DMS114 treated with DMSO at 0.1 percent for 48 hours (cell line): ENCODE measurements around the gene GUCD1.

ENCODE experiments used
- DNase-seq: peaks from one replicate; lab custom pipeline; 2025; ENCODE audit not compliant: unreplicated experiment; lab: John Stamatoyannopoulos, UW

GUCD1 gene

GRCh38 chr22:24504540-24504939 is 50.4 kb downstream of the GUCD1 start:
- no peak for DNase-seq

GRCh38 chr22:24503843-24504338 is 51.0 kb downstream of the GUCD1 start:
- DNase-seq, result no peak

GRCh38 chr22:24503137-24503842 is 51.6 kb downstream of the GUCD1 start:
- DNase-seq, result peak; percentile 10

GRCh38 chr22:24502541-24502940 is 52.4 kb downstream of the GUCD1 start:
- DNase-seq, result no peak

GRCh38 chr22:24502034-24502433 is 52.9 kb downstream of the GUCD1 start:
- DNase-seq, result no peak

- DNase-seq, result no peak
These were observed 53.5 kb downstream of the GUCD1 start for GRCh38 chr22:24501301-24502005.

- no peak for DNase-seq
These were observed 54.6 kb downstream of the GUCD1 start for GRCh38 chr22:24500277-24500820.

- DNase-seq, result no peak
These were observed 55.1 kb downstream of the GUCD1 start for GRCh38 chr22:24499706-24500276.

GRCh38 chr22:24498824-24499223 is 56.1 kb downstream of the GUCD1 start:
- no peak for DNase-seq

GRCh38 chr22:24497841-24498258 is 57.1 kb downstream of the GUCD1 start:
- no peak for DNase-seq

GRCh38 chr22:24496661-24497060 is 58.3 kb downstream of the GUCD1 start:
- DNase-seq, result no peak

GRCh38 chr22:24496234-24496633 is 58.7 kb downstream of the GUCD1 start:
- no peak for DNase-seq

- no peak for DNase-seq
These were observed 59.6 kb downstream of the GUCD1 start for GRCh38 chr22:24495365-24495675.

GRCh38 chr22:24494528-24495364 is 60.2 kb downstream of the GUCD1 start, which contains the start of gene UPB1:
Gene UPB1, plus strand, starts transcription at chr22:24495332. Its CDS starts 72 bp downstream, at chr22:24495404.
- DNase-seq, result no peak

- DNase-seq, result no peak
These were observed 60.8 kb downstream of the GUCD1 start for GRCh38 chr22:24494167-24494527.

- no peak for DNase-seq
These were observed 62.5 kb downstream of the GUCD1 start for GRCh38 chr22:24492391-24492790.
